Prostate gland (tissue), 2 donors: ENCODE data around the gene KRTAP20-1.

Experiments
- CTCF ChIP-seq, 4 experiments: fragments of 200-600 bp in 2 of 4; fragments of 450-650 bp in 2 of 4; sonication (generic) in 2 of 4; IDR thresholded peaks; 1 replicate in 3 of 4; 2 replicates in 1 of 4; pipeline ENCODE4 v1.5.1; 2016 to 2019; ENCODE audit warnings: antibody characterized with exemption in 4 of 4, mild to moderate bottlenecking in 2 of 4, moderate library complexity in 2 of 4
- POLR2A ChIP-seq: fragments of 450-650 bp; IDR thresholded peaks from one replicate; pipeline ENCODE4 v1.6.1; 2016; ENCODE audit warnings: antibody characterized with exemption, mild to moderate bottlenecking
- POLR2AphosphoS5 ChIP-seq: sonication (generic); formaldehyde crosslinking; IDR thresholded peaks from one replicate; pipeline ENCODE4 v1.6.1; 2017; ENCODE audit warnings: antibody characterized with exemption

GRCh38 chr21:30646904-30647414 is 30.7 kb downstream of the KRTAP20-1 start:
- no peak for TF ChIP-seq CTCF (IDR thresholded peaks at IDR 0.05)
- no peak for TF ChIP-seq POLR2AphosphoS5
- TF ChIP-seq POLR2A: no peak
